ENCODE results near the gene RAPGEF4. TPM values are rescaled to one million over a fixed set of nuclear protein-coding genes. Genes with fewer than 3 reads are reported as not detected.

RAPGEF4 gene
- total RNA-seq, 1 experiment from 2014 or later: 0.98 TPM

GRCh38 chr2:172894689-172895387 is 159.2 kb downstream of the RAPGEF4 start:
- peaks cover 8% of the 10 kb centered on the region for H3K27me3 ChIP-seq (replicated peaks; ENCODE audit: control insufficient read depth, insufficient read depth, low read length)
- H3K9me3 ChIP-seq: no peaks in the 10 kb centered on the region
- Mint-ChIP-seq H3K4me1 (ENCODE audit: low read depth, unreplicated experiment) (no peaks in the 10 kb centered on the region), H3K27ac (ENCODE audit: unreplicated experiment) (no peak overlapping the region), H3K36me3 (ENCODE audit: insufficient read depth, unreplicated experiment) (no peaks in the 10 kb centered on the region), H3K9me3 (ENCODE audit: unreplicated experiment) (no peaks in the 10 kb centered on the region), H3K27me3 (ENCODE audit: insufficient read depth, unreplicated experiment) (peaks cover 27% of the 10 kb centered on the region), H3K4me3 (ENCODE audit: unreplicated experiment) (no peak overlapping the region)
- ChIA-PET CTCF (no interaction called here), POLR2A (no interaction called here)
- no peaks in the 10 kb centered on the region for H3K4me1 ChIP-seq
- no peak for DNase-seq
- no peaks in the 10 kb centered on the region for H3K36me3 ChIP-seq (ENCODE audit: control insufficient read depth, insufficient read depth, low read length)
- intact Hi-C loops (cut with micrococcal nuclease; ENCODE audit: unreplicated experiment): loop anchor here (2.0 kb wide), 1 partner anchor 18 kb away; no protein-coding TSS in a partner anchor
- no peak for TF ChIP-seq CTCF (IDR thresholded peaks at IDR 0.05; ENCODE audit: insufficient read depth in 1 of 2, low read depth in 1 of 2, low read length in 1 of 2, severe bottlenecking in 1 of 2, unreplicated experiment in 1 of 2)
- no peak overlapping the region for H3K4me3 ChIP-seq (ENCODE audit: low read depth, low read length)
- BruUV-seq (replicated peaks): no TSS peak

- Histone ChIP-seq H3K36me3 (ENCODE audit: control insufficient read depth, insufficient read depth, low read length) (no peaks in the 10 kb centered on the region), H3K4me1 (peaks cover 4% of the 10 kb centered on the region; the same call in 1 of the 2 replicates), H3K9me3 (no peaks in the 10 kb centered on the region), H3K27me3 (replicated peaks; ENCODE audit: control insufficient read depth, insufficient read depth, low read length) (peaks cover 9% of the 10 kb centered on the region), H3K4me3 (ENCODE audit: low read depth, low read length) (no peak overlapping the region)
- Mint-ChIP-seq H3K9me3 (ENCODE audit: unreplicated experiment) (no peaks in the 10 kb centered on the region), H3K36me3 (ENCODE audit: insufficient read depth, unreplicated experiment) (no peaks in the 10 kb centered on the region), H3K27me3 (ENCODE audit: insufficient read depth, unreplicated experiment) (peaks cover 25% of the 10 kb centered on the region), H3K27ac (ENCODE audit: unreplicated experiment) (no peak overlapping the region), H3K4me3 (ENCODE audit: unreplicated experiment) (no peak overlapping the region), H3K4me1 (ENCODE audit: low read depth, unreplicated experiment) (no peaks in the 10 kb centered on the region)
- CTCF ChIA-PET: no interaction called here
- BruUV-seq (replicated peaks): no TSS peak
- TF ChIP-seq CTCF (IDR thresholded peaks at IDR 0.05; ENCODE audit: insufficient read depth in 1 of 2, low read depth in 1 of 2, low read length in 1 of 2, severe bottlenecking in 1 of 2, unreplicated experiment in 1 of 2): no peak
- POLR2A ChIA-PET: no interaction called here
- DNase-seq: no peak
- intact Hi-C loops (cut with micrococcal nuclease; ENCODE audit: unreplicated experiment): no loop called here
Measured at GRCh38 chr2:172896661-172897081, 161.0 kb downstream of the RAPGEF4 start.

GRCh38 chr2:172900871-172901270 is 165.2 kb downstream of the RAPGEF4 start:
- POLR2A ChIA-PET: no interaction called here
- Mint-ChIP-seq H3K36me3 (ENCODE audit: insufficient read depth, unreplicated experiment) (no peaks in the 10 kb centered on the region), H3K4me1 (ENCODE audit: low read depth, unreplicated experiment) (no peaks in the 10 kb centered on the region)

More at GRCh38 chr2:172900871-172901270, 165.2 kb downstream of the RAPGEF4 start:
- Mint-ChIP-seq H3K9me3 (ENCODE audit: unreplicated experiment) (no peaks in the 10 kb centered on the region), H3K27ac (ENCODE audit: unreplicated experiment) (no peak overlapping the region), H3K27me3 (ENCODE audit: insufficient read depth, unreplicated experiment) (peaks cover 18% of the 10 kb centered on the region), H3K4me3 (ENCODE audit: unreplicated experiment) (no peak overlapping the region)
- Histone ChIP-seq H3K4me1 (peaks cover 4% of the 10 kb centered on the region; the same call in 1 of the 2 replicates), H3K9me3 (no peaks in the 10 kb centered on the region), H3K4me3 (ENCODE audit: low read depth, low read length) (no peak overlapping the region), H3K27me3 (replicated peaks; ENCODE audit: control insufficient read depth, insufficient read depth, low read length) (peaks cover 9% of the 10 kb centered on the region), H3K36me3 (ENCODE audit: control insufficient read depth, insufficient read depth, low read length) (no peaks in the 10 kb centered on the region)
- no TSS peak for BruUV-seq (replicated peaks)
- no peak for DNase-seq
- intact Hi-C loops (cut with micrococcal nuclease; ENCODE audit: unreplicated experiment): no loop called here
- TF ChIP-seq CTCF (IDR thresholded peaks at IDR 0.05; ENCODE audit: insufficient read depth in 1 of 2, low read depth in 1 of 2, low read length in 1 of 2, severe bottlenecking in 1 of 2, unreplicated experiment in 1 of 2): no peak
- CTCF ChIA-PET: no interaction called here
